ENCODE results near the gene RPP14.

RPP14 gene

DNA sequence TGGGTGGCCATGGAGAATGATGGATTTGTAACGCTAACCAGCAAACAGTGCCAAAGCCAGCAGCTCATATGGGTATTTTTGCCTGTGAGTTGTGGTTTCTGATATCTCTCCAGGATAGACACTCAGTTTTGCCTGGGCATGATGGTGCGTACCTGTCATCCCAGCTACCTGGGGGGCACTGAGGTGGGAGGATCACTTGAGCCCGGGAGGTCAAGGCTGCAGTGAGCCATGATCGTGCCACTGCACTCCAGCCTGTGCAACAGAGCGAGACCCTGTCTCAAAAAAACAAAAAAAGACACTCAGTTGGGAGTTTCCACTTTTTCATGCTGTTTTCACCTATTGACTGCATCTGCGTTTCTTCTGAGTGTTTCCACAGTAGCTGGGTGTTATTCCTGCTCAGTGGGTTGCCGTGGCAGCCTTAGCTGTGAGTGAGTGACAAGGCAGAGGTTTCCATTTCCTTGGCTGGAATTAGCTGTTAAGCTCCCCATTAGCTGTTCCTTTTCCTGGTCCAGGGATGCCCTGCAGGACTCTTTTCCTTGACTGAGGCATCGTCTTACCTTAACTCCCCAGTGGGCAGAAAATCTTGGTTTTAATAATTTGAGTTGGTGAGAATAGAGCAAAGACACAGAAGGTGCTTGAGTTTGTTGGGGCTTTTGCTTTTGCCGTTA, 14.2 kb upstream of the RPP14 start:
- DNase-seq = no peak

DNA sequence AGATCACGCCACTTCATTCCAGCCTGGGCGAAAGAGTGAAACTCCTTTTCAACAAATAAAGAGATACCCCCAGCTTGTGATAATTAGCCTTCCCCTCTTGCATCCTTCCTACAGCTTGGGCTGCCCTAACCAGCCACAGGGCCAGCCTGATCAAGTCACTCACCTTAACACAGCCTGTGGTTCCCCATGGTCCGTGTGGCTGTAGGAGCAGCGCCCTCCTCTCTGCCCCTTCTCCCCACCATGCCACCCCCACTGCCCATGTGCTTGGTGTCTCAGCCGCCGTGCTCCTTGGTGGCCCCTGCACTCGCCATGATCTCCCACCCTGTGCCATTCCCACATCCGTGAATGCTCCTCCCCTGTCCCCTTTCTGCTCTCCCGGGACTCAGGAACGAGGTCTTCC, 13.2 kb upstream of the RPP14 start:
- no peak for DNase-seq

- no peak for DNase-seq
These were observed 12.5 kb upstream of the RPP14 start for GRCh38 chr3:58293516-58293915.

DNA sequence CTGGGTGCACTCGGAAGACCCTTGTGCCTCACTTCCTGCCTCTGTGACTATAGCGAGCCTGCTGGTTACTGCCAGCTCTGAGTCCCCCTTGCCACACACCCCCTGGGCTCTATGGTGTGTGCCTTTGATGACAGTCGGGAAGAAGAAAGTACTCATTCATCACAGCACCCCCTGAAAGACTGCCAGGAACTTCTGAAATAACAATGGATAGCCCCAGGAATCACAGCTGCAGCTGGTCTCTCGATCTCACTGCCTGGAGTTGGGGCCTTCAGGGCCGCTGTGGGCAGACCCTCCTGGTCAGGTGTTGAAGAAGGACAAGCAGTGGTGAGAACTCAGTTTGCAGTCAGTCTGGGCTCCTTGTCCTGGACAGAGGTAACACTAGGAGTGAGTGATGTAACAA, 9.8 kb upstream of the RPP14 start:
- DNase-seq = no peak

DNA sequence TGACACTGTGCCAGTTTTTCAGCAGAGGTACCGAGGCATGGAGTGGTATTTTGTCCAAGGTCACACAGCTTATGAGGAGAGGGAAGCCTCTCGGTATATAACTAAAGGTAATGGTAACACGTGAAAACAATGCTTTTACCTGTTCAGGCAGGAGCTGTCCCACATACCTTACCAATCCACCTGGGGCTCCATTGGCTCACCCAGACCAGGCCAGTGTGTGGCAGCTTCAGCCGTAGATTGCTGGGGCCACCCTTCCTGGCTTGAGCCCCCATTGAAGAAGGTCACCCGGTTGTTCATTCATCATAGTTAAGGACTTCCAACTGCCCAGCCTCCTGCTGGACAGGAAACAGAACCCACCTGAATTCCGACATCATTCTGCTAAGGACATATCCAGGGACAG, 9.2 kb upstream of the RPP14 start:
- no peak for DNase-seq

- DNase-seq = no peak
These were observed 7.9 kb upstream of the RPP14 start for GRCh38 chr3:58298190-58298589.

DNA sequence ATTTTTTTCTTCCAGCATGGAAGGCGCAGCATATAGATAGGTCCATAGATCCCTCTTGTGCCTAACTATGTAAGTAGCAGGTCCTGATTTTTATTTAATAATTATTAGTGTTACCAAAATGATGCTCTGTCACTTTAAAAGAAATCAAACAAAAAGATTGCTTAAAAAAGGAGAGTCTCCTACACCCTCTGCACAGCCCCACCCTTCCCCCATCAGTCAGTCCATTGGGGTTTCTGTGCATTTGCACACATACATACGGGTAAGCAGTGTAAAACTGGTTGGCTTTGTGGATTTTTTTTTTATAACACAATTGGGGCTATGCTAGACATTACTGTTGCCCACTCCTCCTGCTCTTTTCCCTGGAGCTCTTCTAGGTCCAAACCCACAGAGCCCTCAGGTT, 7.0 kb upstream of the RPP14 start:
- DNase-seq = no peak

GRCh38 chr3:58299839-58300516, 6.1 kb upstream of the RPP14 start:
- peak; percentile 30 for DNase-seq

GRCh38 chr3:58307639-58308215, 1.7 kb downstream of the RPP14 start:
- DNase-seq = peak; percentile 62

- no peak for DNase-seq
These were observed 2.7 kb downstream of the RPP14 start for GRCh38 chr3:58308728-58309127.

GRCh38 chr3:58317811-58318210, 11.8 kb downstream of the RPP14 start:
- no peak for DNase-seq

GRCh38 chr3:58321791-58322190, 15.7 kb downstream of the RPP14 start:
- DNase-seq = no peak

DNA sequence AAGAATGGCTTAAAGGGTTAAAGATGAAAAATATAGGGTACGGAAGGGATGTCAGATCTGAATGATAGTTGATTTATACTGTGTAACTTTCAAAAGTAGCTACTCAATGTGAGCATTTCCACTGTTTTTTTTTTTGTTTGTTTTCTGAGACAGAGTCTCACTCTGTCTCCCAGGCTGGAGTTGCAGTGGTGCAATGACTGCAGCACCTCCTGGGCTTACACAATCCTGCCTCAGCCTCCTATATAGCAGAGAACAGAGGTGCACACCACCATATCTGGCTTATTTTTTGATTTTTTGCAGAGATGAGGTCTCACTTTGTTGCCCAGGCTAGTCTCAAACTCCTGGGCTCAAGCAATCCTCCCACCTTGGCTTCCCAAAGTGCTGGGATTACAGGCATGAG, 16.7 kb downstream of the RPP14 start:
- no peak for DNase-seq

- DNase-seq = no peak
These were observed 17.7 kb downstream of the RPP14 start for GRCh38 chr3:58323529-58324390.

GRCh38 chr3:58324391-58325390, 18.6 kb downstream of the RPP14 start:
- DNase-seq = peak; percentile 20

GRCh38 chr3:58325525-58325992, 19.5 kb downstream of the RPP14 start:
- peak; percentile 21 for DNase-seq

GRCh38 chr3:58326267-58326900, 20.3 kb downstream of the RPP14 start:
- DNase-seq = no peak

GRCh38 chr3:58329150-58329921, 23.3 kb downstream of the RPP14 start:
- DNase-seq = no peak

GRCh38 chr3:58329922-58330413, 23.9 kb downstream of the RPP14 start:
- DNase-seq = no peak

- DNase-seq = no peak
These were observed 25.6 kb downstream of the RPP14 start for GRCh38 chr3:58331593-58332152.

All from fibroblast of skin of back (primary cell).